HG03521 (cell line): ENCODE results near the gene AADACL3.
"Not testable (repeated sequence)": the region's sequence is repeated elsewhere in the genome, so short reads cannot be mapped to it uniquely, and the experiment has no call there.

Experiments used
- ATAC-seq: cut with Tn5 transposase; IDR thresholded peaks from one replicate; pipeline ENCODE4 v1.9.1; 2021; ENCODE audit warnings: mild to moderate bottlenecking, moderate library complexity; ENCODE audit not compliant: unreplicated experiment

AADACL3 gene, protein sequence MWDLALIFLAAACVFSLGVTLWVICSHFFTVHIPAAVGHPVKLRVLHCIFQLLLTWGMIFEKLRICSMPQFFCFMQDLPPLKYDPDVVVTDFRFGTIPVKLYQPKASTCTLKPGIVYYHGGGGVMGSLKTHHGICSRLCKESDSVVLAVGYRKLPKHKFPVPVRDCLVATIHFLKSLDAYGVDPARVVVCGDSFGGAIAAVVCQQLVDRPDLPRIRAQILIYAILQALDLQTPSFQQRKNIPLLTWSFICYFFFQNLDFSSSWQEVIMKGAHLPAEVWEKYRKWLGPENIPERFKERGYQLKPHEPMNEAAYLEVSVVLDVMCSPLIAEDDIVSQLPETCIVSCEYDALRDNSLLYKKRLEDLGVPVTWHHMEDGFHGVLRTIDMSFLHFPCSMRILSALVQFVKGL

DNA sequence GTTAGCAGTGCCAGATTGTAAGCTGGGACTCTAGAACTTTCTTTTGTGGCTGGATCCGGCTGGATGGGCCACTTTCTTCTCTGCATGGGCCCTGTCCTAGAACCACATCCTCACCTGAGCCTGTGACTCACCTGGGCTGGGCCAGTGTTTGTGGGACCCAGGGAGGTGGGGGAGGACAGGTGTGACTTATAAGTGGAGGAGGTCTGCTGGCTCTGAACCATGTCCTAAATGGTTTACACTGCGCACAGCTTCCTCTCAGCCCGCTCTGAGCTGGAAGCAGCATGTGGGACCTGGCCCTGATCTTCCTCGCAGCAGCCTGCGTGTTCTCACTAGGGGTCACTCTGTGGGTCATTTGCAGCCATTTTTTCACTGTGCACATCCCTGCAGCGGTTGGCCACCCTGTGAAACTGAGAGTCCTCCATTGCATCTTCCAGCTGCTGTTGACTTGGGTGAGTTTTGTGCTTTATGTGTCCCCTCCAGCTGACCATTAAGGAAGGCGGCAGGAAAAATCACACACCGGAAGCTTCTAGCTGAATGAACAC lies at the start of gene AADACL3:
Gene AADACL3 (plus strand): TSS at position 215 of the 542 bp plus-strand sequence. CDS start 67 bp downstream, at position 282.
- ATAC-seq: no peak

DNA sequence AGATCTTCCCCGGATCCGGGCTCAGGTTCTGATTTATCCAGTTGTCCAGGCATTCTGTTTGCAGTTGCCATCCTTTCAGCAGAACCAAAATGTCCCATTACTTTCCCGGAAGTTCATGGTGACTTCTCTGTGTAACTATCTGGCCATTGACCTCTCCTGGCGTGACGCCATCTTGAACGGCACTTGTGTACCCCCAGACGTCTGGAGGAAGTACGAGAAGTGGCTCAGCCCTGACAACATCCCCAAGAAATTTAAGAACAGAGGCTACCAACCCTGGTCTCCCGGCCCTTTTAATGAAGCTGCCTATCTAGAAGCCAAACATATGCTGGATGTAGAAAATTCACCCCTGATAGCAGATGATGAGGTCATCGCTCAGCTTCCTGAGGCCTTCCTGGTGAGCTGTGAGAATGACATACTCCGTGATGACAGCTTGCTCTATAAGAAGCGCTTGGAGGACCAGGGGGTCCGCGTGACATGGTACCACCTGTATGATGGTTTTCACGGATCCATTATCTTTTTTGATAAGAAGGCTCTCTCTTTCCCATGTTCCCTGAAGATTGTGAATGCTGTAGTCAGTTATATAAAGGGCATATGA lies 49.7 kb upstream of the AADACL3 start:
- ATAC-seq: no peak

DNA sequence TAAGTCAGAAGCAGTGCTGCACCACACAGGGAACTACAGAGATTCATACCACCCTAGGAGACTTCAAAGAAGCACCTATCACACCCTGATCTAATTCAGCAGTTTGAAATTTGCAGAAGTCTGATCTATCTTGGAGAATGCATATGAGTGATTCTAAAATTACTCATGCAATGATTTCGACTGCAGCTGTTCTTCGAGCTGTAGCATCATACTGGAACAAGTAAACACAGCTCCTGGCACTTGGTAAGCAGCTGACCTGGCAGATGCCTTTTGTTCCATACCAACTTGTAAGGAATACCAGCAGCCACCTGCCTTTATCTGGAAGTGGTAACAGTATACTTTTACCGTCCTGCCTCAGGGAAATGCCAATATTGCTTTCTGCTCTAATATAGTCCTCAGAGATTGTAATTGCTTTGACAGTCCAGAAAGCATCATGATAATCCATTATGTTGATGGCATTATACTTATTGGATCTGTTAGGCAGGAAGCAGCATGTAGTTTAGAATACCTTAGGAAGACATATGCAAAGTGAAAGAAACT lies 46.3 kb upstream of the AADACL3 start:
- no peak for ATAC-seq

DNA sequence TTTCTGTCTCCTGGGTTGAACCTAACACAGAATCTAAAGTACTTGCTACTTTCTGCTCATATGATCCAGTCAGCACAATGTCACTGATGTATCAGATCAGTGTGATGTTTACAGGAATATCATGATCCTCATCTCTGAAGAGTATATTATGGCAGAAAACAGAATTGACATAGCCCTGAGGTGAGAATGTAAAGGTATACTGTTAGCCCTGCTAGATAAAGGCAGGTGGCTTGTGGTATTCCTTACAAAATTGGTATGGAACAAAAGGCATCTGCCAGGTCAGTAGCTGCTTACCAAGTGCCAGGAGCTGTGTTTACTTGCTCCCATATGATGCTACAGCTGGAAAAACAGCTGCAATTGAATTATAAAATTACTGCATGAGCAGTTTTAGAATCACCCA lies 41.6 kb upstream of the AADACL3 start:
- ATAC-seq: no peak

DNA sequence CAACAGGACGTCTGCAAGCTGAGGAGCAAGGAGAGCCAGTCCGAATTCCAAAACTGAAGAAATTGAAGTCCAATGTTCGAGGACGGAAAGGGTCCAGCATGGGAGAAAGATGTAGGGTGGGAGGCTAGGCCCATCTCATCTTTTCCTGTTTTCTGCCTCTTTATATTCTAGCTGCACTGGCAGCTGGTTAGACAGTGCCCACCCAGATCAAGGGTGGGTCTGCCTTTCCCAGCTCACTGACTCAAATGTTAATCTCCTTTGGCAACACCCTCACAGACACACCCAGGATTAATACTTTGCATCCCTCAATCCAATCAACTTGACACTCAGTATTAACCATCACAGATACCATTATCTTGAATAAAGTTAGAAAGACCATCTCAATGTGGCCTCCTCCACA lies 39.8 kb upstream of the AADACL3 start:
- ATAC-seq: not testable (repeated sequence)

DNA sequence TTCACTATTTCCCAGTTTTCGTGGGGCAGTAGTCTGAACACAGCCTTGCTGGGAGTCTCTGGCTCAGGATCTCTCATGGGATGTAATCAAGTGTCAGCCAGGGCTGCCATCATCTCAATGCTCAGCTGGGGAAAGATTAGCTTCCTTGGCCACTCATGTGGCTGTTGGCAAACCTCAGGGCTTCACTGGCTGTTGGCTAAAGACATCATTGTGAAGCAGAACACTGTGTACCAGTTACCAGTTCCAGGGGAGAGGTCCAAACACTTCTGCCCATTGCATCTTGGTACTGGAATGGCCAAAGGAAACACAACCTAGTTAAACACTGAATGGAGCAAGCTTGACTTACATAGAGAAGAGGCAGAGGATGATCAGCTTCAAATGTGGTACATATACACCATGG lies 38.3 kb upstream of the AADACL3 start:
- ATAC-seq: no peak

DNA sequence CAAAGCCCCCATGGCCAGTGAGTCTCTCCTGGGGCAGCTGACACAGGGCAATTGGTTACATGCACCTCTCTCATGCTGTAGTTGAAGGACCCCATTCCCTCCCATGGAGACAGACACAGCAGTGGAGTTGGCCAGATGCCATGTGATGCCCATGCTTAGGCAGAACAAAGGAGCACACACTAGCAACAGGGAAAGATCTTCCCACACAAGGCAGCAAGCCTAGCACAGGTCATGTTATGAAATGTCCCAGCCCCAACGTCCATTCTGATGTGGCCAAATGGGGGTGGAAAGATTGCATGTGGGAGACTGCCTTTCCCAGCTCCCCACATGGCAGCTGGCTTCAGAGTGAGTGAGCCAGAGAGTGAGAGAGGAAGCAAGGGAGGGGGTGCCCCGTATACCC lies 37.6 kb upstream of the AADACL3 start:
- no peak for ATAC-seq

DNA sequence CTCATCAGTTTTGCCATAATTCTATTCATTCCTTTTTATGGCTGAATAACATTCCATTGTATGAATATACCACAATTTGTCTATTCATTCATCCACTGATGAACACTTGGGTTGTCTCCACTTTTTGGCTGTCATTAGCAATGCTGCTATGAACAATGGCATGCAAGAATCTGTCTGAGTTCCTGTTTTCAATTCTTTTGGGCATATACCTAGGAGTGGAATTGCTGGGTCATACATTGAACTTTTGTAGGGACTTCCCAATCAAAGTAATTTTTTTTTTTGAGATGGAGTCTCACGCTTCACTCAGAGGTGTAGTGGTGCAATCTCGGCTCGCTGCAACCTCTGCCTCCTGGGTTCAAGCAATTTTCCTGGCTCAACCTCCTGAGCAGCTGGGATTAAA lies 37.1 kb upstream of the AADACL3 start:
- ATAC-seq: no peak

DNA sequence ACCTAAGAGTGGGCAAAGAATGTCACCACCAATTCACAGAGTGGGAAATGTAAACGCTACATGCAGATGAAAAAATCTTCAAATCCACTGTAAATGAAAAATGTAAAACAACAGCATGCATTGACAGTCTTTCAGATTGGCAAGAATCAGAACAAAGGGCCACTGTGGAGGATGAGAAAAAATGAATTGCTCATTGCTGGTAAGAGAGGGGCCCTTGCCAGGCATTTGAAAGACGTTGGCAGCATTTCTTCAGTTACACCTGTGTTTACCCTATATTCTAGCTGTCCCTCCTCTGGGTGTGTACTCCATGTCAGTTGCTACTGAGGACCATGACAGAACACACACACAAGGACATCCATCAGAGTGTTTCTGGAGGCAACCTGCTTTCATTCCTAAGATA lies 25.8 kb upstream of the AADACL3 start:
- no peak for ATAC-seq

DNA sequence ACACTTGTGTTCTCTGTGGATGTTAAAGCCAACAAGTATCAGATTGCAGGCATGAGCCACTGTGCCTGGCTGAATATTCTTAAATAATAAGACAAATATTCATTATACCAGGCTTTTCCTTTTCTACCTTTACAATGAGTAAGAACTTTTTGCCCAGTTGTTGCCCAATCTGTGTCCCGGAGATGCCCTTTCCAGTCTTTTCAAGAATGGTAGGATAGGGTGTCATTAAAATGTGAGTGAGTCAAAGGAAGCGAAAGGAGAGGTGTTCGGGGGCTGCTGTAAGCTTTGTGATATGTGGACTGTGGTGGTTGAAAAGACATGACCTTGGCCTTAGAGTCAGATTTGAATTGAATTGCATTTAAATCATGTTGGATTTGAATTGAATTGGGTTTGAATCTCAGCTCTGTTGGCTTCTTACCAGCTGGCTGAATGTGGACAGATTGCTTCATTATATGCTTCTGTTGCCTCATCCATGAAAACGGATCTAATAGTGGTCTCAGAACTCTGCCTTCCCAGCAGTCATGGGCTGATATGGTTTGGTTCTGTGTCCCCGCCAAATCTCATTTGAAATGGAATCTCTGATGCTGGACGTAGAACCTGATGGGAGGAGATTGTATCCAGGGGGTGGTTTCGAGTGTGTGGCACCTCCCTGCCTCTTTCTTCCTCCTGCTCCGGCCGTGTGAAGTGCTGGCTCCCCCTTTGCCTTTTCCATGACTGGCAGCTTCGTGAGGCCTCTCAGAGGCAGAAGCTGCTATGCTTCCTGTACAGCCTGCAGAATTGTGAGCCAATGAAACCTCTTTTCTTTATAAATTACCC lies 22.7 kb upstream of the AADACL3 start:
- ATAC-seq: no peak

DNA sequence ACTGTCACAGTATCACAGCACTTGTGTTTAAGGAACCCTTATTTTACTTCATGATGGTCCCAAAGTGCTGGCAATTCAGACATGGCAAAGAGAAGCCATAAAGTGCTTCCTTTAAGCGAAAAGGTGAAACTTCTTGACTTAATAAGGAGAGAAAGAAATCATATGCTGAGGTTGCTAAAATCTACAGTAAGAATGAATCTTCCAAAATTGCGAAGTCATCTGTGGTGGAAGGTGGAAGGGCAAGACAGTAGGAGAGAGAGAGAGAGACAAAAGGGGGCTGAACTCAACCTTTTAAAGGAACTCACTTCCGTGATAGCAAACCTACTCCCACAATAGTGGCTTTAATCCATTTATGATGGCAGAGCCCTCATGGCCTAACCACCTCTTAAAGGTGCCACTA lies 19.3 kb upstream of the AADACL3 start:
- ATAC-seq: no peak

DNA sequence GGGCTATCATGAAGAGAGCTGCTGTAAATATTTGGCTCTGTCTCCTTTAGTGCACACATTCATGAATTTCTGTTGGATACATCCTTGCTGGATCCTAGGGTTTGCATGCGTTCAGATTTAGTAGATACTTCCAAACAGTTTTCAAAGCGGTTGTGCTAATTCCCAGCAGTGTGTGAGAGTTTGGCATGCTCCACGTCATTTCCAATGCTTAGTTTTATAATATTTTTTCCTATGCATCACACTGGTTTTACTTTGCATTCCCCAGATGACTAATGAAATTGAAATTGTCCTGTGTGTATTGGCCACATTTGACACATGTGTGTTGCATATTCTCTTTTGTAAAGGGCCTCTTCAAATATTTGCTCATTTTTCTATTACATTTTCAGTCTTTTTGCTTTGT lies 18.5 kb upstream of the AADACL3 start:
- no peak for ATAC-seq

DNA sequence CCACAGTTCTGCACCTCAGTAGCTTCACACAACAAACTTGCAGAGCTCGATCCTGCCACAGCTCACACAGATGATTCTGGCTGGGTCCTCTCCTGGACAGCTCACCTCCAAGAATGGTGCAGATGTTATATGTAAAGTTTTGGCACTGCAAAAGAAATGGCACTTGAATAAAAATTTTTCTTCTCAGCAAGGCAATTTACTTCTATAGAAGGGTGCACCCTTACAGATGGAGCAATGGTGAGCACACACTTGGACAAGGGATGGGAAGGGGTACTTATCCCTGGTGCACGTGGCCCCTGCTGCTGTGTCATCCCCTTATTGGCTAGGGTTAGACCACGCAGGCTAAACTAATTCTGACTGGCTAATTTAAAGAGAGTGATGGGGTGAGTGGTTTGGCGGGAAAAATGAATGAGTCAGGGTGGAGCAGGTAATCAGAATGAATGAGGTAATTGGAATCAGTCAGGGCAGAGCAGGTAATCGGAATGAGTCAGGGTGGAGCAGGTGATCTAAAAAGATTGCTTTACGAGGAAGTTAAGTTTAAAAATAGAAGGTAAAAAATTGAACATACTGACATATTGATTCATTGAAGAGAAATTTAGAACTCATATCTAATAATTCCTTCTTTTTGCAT lies 12.0 kb upstream of the AADACL3 start:
- ATAC-seq: no peak

DNA sequence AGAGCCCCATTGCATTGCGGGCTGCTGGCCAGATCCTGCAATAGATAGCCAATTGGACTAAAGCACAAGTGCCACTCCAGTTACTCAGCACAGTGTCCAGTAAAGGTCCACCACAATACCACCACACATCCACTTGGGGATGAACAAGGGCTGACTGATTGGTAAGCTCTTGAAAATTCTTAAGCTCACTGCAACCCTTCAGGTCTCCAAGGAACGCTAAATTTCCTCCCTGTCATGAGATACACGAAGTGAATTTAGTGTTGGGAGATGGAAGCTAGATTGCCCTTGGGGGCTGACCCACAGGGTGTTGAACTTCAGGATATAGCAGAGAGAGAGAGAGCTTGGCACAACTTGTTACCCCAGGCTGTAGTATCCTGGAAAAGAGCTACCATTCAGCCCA lies 9.8 kb upstream of the AADACL3 start:
- no peak for ATAC-seq

DNA sequence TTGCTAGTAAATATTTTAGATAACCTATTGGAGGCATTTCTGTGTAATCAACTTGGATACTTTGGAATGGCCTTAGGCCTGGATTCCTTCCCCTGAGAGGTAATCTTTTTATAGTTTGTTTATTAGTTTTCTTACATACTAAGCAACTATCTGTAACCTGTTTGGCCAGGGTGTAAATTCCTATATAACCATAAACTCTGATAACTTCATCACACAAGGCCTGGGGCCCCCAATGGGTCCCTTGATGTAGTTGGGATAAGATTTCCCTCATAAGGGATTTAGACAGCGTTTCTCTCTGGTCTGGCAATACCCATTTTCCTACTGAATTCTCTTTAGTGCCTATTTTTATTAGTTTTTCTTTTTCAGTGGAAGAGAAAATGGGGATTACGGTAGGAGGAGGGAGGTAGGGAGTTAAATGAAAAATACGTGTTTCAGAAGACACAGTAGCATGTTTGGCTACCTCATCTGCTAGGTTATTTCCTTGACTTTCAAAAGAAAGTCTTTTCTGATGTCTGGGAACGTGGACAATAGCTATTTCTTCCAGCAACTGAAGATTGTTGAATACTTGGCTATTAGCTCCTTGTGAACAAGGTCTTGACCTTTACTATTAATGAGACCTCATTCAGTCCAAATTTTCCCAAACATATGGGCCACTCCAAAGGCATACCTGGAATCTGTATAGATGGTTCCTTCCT lies 7.4 kb upstream of the AADACL3 start:
- no peak for ATAC-seq

DNA sequence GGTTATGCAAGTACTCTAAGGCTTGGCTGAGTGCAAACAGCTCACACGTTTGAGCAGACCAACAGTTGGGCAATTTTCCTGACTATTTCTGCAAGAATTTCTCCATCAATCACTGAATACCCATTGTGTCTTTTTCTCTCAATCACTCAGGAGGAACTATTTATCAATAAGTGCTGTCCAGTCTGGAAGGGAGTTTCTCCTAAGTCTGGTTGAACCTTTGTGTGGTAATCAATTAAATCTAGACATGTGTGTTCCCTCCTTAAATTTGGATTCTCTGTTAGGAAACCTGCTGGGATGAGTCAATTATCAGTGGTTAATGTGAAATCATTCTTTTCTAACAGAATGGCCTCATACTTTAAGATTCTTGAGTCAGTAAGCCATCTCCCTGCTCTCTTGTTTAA lies 6.8 kb upstream of the AADACL3 start:
- no peak for ATAC-seq

DNA sequence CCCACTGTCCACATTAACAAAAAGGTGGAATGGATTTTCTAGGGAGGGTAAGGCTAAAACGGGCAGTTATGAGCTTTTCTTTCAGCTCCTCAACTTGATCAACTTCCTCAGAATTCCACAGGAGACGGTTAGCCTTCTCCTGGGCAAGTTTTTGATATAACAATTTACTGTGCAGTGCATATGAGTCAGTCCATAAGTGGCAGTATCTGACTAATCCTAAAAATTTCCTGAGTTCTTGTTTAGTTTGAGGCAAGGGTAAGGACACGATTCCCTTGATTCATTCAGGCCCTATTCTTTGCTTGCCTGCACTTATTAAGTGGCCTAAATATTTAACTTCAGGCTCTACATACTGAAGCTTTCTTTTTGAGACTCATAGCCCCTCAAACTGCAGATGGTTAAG lies 6.2 kb upstream of the AADACL3 start:
- no peak for ATAC-seq

DNA sequence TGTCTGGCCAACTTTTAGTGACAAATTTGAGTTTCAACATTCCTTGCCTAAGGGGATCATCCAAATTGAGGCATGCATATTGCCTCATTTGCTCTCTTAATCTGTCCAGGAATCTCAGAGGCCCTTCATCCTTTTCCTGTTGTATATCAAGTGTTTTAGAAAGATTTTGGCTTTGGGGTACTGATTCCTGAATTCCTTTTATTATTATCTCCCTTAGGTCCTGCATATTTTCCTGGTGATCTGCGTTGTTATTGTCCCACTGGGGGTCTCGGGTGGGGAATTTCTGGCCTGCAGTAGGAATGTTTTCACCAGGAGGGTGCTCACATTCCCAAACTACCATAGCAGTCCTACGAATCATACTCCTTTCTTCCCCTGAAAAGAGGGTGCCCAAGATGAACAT lies 4.4 kb upstream of the AADACL3 start:
- no peak for ATAC-seq

DNA sequence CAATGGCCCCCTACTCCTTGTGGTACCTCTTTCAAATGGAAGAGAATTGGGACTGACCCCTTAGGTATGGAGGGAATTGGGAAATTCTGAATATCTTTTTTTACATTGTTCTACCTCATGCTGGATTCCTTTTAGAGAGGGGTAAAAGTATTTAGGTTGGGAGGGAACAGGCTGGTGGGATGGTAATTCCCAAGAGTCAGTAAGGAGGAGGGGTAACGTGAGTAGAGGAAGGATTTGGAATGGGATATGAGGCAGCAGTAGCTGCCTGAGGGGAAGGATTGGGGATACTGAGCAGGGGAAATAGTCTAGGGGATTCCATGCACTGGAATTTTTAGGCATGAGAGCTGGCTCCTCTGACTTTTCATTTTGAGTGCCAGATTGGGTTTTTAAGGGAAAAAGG lies 3.8 kb upstream of the AADACL3 start:
- no peak for ATAC-seq

DNA sequence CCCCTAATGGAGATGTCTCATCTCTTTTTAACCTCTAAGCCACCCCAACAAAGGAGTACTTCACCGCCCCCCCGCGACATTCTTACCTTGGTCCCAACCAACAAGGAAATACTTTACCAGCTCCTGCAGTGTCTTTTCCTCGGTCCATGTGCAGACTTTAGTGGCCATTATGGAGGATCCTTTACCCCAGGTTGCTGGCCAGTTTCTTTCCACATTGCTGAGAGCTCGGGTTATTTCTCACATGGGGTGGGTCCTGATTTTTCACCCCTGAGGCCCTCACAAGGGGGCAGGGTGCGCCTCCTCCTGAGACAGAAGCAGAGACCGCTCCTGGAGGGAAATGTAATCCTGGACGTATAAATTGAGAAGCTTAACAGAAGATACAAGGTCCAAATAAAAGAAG lies 3.0 kb upstream of the AADACL3 start:
- ATAC-seq: no peak
